Endothelial cell of umbilical vein (primary cell): Measurements from ENCODE around the gene ZC3H12C.

Experiments
- CTCF ChIP-seq, 2 donors: IDR thresholded peaks; 1 replicate in 1 of 2; 2 replicates in 1 of 2; pipeline ENCODE4 v1.5.1; 2011; ENCODE audit warnings: low read length in 2 of 2, mild to moderate bottlenecking in 2 of 2, moderate library complexity in 2 of 2, control low read depth in 1 of 2, inconsistent platforms in 1 of 2, low read depth in 1 of 2; ENCODE audit not compliant: insufficient read depth in 1 of 2; ENCODE audit errors: extremely low read depth in 1 of 2
- POLR2AphosphoS5 ChIP-seq: IDR thresholded peaks from 2 replicates; pipeline ENCODE4 v1.6.1; 2012; ENCODE audit warnings: low read depth, mild to moderate bottlenecking, control low read depth, low read length, moderate library complexity; ENCODE audit not compliant: insufficient read depth

- TF ChIP-seq CTCF (IDR thresholded peaks at IDR 0.05; ENCODE audit: extremely low read depth in 1 of 2, insufficient read depth in 1 of 2, low read depth in 1 of 2, low read length in 2 of 2) (no peak), POLR2AphosphoS5 (no peak)
These were observed 11.5 kb upstream of the ZC3H12C start for GRCh38 chr11:110081462-110082376.
